HUDEP-2 (cell line): ENCODE data around the gene GORASP1.
"Not testable (repeated sequence)": the region's sequence is repeated elsewhere in the genome, so short reads cannot be mapped to it uniquely, and the experiment has no call there.

Source experiments
- DNase-seq, 76 experiments: peaks; one replicate each; lab custom pipeline; 2025; ENCODE audit not compliant: unreplicated experiment in 76 of 76; lab: John Stamatoyannopoulos, UW

Gene GORASP1

GRCh38 chr3:39079530-39079929 is 27.9 kb downstream of the GORASP1 start:
- DNase-seq: no peak

- no peak for DNase-seq
Measured at GRCh38 chr3:39075910-39076309, 31.5 kb downstream of the GORASP1 start.

- no peak for DNase-seq
Measured at GRCh38 chr3:39068556-39068955, 38.9 kb downstream of the GORASP1 start.

- no peak for DNase-seq
Measured at GRCh38 chr3:39067286-39067685, 40.1 kb downstream of the GORASP1 start.

- peak in 59 of 76 experiments; percentile 1 to 61 (median 21) for DNase-seq
Measured at GRCh38 chr3:39065197-39065596, 42.2 kb downstream of the GORASP1 start.

GRCh38 chr3:39064646-39065045 is 42.8 kb downstream of the GORASP1 start:
- no peak for DNase-seq

- no peak for DNase-seq
Measured at GRCh38 chr3:39063143-39063542, 44.3 kb downstream of the GORASP1 start.

GRCh38 chr3:39062180-39062579 is 45.2 kb downstream of the GORASP1 start:
- DNase-seq: no peak

- DNase-seq: not testable (repeated sequence)
Measured at GRCh38 chr3:39061228-39061627, 46.2 kb downstream of the GORASP1 start.

- DNase-seq: no peak
Measured at GRCh38 chr3:39056151-39056550, 51.3 kb downstream of the GORASP1 start.

GRCh38 chr3:39053696-39054095 is 53.7 kb downstream of the GORASP1 start:
- DNase-seq: no peak

- no peak for DNase-seq
Measured at GRCh38 chr3:39052583-39052982, 54.8 kb downstream of the GORASP1 start.

- peak; percentile 27 to 92 (median 82) for DNase-seq
Measured at GRCh38 chr3:39051649-39052561, 55.5 kb downstream of the GORASP1 start, which contains the start of the genes SCN11A and WDR48. TSS of gene SCN11A (minus strand) at chr3:39051944. CDS start at chr3:38950362, 101,582 bp downstream. TSS of gene WDR48 (plus strand) at chr3:39052016. CDS start at chr3:39052026, 10 bp downstream.

GRCh38 chr3:39050029-39050428 is 57.4 kb downstream of the GORASP1 start:
- DNase-seq: no peak
